ENCODE measurements around the gene TMEM179B.

DNA sequence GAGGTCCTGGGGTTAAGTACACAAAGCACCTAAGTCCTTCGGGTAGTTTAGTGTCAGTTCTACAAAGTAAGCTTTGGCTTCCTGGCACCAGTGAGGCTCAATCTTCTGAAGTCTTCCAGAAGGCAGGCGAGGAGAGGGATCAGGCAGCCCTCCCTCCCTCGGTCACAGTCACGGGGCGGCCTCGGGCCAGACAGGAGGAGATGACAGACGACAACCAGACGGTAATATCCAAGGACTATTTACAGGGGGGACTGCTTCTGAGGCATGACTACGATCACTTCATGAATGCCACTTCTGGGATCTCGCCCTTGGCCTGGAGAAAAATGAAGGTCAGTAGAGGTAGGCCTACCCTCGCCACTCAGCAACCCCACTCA is 5.0 kb downstream of the TMEM179B start:
- TF ChIP-seq, protein P1, sequence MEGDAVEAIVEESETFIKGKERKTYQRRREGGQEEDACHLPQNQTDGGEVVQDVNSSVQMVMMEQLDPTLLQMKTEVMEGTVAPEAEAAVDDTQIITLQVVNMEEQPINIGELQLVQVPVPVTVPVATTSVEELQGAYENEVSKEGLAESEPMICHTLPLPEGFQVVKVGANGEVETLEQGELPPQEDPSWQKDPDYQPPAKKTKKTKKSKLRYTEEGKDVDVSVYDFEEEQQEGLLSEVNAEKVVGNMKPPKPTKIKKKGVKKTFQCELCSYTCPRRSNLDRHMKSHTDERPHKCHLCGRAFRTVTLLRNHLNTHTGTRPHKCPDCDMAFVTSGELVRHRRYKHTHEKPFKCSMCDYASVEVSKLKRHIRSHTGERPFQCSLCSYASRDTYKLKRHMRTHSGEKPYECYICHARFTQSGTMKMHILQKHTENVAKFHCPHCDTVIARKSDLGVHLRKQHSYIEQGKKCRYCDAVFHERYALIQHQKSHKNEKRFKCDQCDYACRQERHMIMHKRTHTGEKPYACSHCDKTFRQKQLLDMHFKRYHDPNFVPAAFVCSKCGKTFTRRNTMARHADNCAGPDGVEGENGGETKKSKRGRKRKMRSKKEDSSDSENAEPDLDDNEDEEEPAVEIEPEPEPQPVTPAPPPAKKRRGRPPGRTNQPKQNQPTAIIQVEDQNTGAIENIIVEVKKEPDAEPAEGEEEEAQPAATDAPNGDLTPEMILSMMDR (IDR thresholded peaks at IDR 0.05; ENCODE audit: low read depth, low read length, poor library complexity, severe bottlenecking) = no peak
- TF ChIP-seq EZH2phosphoT487 (IDR thresholded peaks at IDR 0.05; ENCODE audit: borderline replicate concordance, low read length) = no peak

Data from DOHH2 (cell line).